ENCODE measurements around the gene CLDN1. TPM values are rescaled to one million over a fixed set of nuclear protein-coding genes. Genes with fewer than 3 reads are reported as not detected.

The CLDN1 gene
- total and polyA plus RNA-seq, 2 of the 13 experiments (the other 11 are each of a cell fraction or from before 2014, with no cell fraction given), result 42.7 to 51.6 TPM

- WGBS (ENCODE audit: low lambda C conversion rate), result 93% methylated on average over 1 of the region's 1 CpG
These were observed 3.7 kb upstream of the CLDN1 start for GRCh38 chr3:190325923-190326322.

More at GRCh38 chr3:190325923-190326322, 3.7 kb upstream of the CLDN1 start:
- H2AFZ ChIP-seq (ENCODE audit: low read length), result no peak overlapping the region
- H3K4me3 ChIP-seq (replicated peaks in 1 of 3; ENCODE audit: insufficient read depth in 1 of 3, low read depth in 2 of 3, low read length in 3 of 3), result no peak overlapping the region
- ATAC-seq, result no peak
- no peaks in the 10 kb centered on the region; a peak in 1 of 5 replicates for H3K27me3 ChIP-seq (ENCODE audit: control insufficient read depth in 1 of 2, insufficient read depth in 2 of 2, low read length in 2 of 2)
- H3K36me3 ChIP-seq (replicated peaks in 1 of 2; ENCODE audit: control insufficient read depth in 1 of 2, insufficient read depth in 2 of 2, low read length in 2 of 2), result no peaks in the 10 kb centered on the region
- H3K4me1 ChIP-seq (ENCODE audit: insufficient read depth, low read length), result peaks cover 42% of the 10 kb centered on the region
- ChIA-PET POLR2A (no interaction called here), CTCF (ENCODE audit: low intra/inter-chr PET ratio, low total read pairs) (no interaction called here)
- FAIRE-seq, result no peak
- peaks cover 12% of the 10 kb centered on the region for H3K79me2 ChIP-seq (ENCODE audit: insufficient read depth, low read length)
- H3K27ac ChIP-seq (ENCODE audit: extremely low read length, insufficient read depth, low read length), result no peak overlapping the region
- DNase-seq (ENCODE audit: low spot score), result no peak
- in situ Hi-C loops (cut with HindIII; ENCODE audit: extremely low pct_ligation_motif_present, low pct_unique_long_range_greater_than_20kb) (loop anchor here (10.0 kb wide), 2 partner anchors 59 to 351 kb away; partner anchors contain the start of gene CLDN16), intact Hi-C loops (cut with micrococcal nuclease; ENCODE audit: unreplicated experiment) (loop anchor here (10.0 kb wide), 1 partner anchor 1441 kb away; no protein-coding TSS in a partner anchor)
- no peaks in the 10 kb centered on the region for H3K9me3 ChIP-seq (ENCODE audit: low read length)
- no peaks in the 10 kb centered on the region for H4K20me1 ChIP-seq (ENCODE audit: insufficient read depth, low read length)
- H3K9ac ChIP-seq (ENCODE audit: insufficient read depth, low read depth, low read length), result no peak overlapping the region
- TF ChIP-seq ZFP37 (CRISPR knock-in tag; IDR thresholded peaks at IDR 0.05; ENCODE audit: borderline replicate concordance) (no peak), AGO1 (IDR thresholded peaks at IDR 0.05; ENCODE audit: low read depth, low read length, poor library complexity, severe bottlenecking) (no peak), ARID4A (CRISPR knock-in tag; IDR thresholded peaks at IDR 0.05; ENCODE audit: borderline replicate concordance) (no peak), TOE1 (CRISPR knock-in tag; IDR thresholded peaks at IDR 0.05) (no peak), ZBTB33 (CRISPR knock-in tag; IDR thresholded peaks at IDR 0.05) (no peak), ZNF891 (CRISPR knock-in tag; IDR thresholded peaks at IDR 0.05) (no peak), RFX1 (IDR thresholded peaks at IDR 0.05) (no peak), NR1H2 (CRISPR knock-in tag; IDR thresholded peaks at IDR 0.05; ENCODE audit: borderline replicate concordance, low read depth) (no peak), GABPB1 (CRISPR knock-in tag; IDR thresholded peaks at IDR 0.05) (no peak), MNT (IDR thresholded peaks at IDR 0.05) (no peak), NAIF1 (CRISPR knock-in tag; IDR thresholded peaks at IDR 0.05; ENCODE audit: borderline replicate concordance) (no peak), SP4 (CRISPR knock-in tag; IDR thresholded peaks at IDR 0.05) (no peak), FOXA3 (CRISPR knock-in tag; IDR thresholded peaks at IDR 0.05) (no peak), ZNF7 (CRISPR knock-in tag; IDR thresholded peaks at IDR 0.05) (no peak), SNAPC2 (CRISPR knock-in tag; IDR thresholded peaks at IDR 0.05) (no peak), NR2F6 (IDR thresholded peaks at IDR 0.05) (no peak), NR2F6 (CRISPR knock-in tag; IDR thresholded peaks at IDR 0.05) (no peak)
- H3K4me2 ChIP-seq (ENCODE audit: low read depth, low read length), result no peak overlapping the region
- BruUV-seq (replicated peaks), result no TSS peak
